Stimulated activated CD8-positive, alpha-beta memory T cell treated with anti-CD3 and anti-CD28 coated beads, Interleukin-15, amount 100 ng/mL, for 1 hour (primary cell): ENCODE results near the gene PCDH9.

Source experiments
- DNase-seq: peaks from one replicate; pipeline ENCODE4 v3.0.0-alpha.2; 2020; ENCODE audit warnings: low read depth

The PCDH9 gene

DNA sequence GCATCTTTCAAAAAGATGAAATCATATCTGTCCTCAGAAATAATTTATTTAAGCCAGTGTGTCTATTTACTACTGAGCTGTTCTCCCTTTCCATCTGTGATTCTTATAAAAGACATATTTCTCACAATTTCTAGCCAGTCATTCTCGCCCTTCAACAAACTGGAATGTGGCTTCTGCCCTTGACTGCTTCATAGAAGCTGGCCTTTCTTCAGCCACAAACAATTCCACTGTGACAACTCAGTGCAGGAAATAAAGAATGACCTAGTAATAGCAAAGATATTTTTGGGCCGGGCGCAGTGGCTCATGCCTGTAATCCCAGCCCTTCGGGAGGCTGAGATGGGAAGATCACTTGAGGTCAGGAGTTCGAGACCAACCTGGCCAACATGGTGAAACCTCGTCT lies 655.5 kb downstream of the PCDH9 start:
- no peak for DNase-seq

DNA sequence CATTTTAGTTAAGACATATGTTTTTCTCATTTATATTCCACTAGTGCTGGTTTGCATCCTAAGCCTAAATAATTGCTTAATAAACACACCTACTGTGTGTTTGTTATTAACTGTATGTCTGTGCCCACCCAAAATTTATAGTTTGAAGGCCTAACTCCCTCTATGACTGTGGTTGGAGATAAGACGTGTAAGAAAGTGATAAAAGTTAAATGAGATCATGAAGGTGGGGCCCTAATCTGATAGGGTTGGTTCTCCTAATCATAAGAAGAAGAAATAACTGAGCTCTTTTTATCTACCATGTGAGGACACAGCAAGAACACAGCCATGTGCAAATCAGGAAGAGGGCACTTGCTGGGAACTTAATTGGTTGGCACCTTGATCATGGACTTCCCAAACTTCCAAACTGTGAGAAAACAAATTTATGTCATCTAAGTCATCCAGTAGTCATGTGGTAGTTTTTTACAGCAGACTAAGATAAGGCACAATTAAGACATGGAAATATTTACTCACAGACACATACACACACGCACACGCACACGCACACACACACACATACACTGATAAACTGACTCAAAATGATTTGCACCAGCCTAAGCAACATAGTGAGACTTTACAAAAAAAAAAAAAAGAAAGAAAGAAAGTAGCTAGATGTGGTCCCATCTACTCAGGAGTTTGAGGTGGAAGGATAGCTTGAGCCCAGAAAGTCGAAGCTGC lies 662.1 kb downstream of the PCDH9 start:
- DNase-seq: no peak

DNA sequence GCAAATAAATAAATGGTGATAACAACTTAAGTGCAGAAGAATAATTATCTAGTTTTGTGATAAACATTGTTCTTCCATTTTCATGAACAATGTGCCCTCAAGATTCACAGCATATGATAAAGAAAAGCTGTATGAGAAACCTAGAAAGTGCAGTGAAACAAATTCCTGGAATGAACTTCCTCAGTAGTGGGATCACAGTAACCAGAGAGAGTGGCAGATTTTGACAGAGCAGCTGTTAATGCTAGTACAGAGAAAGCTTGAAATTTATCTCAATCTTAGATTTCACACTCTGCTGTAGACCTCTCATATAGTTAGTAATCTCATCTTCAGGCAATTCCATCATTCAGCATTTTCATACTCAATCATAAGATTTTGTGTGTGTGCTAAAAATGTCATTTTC lies 664.9 kb downstream of the PCDH9 start:
- no peak for DNase-seq

DNA sequence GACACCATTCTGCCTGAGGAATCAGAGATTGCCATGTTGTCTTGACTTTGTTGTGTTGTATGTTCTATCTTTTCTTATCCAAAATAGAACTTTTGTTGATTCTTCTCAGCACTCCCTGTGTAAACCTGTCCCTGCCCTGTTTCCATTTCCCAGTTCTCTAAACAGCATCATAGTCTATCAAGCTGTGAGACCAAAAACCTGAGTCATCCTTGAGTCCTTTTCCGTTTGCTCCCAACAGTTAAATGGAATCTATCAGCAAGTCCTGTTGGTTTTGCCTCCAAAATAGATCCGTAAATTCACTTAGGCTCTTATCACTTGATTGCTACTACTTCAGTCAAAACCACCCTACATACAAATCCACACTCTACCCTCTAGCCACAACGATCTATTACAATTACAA lies 667.1 kb downstream of the PCDH9 start:
- DNase-seq: no peak

DNA sequence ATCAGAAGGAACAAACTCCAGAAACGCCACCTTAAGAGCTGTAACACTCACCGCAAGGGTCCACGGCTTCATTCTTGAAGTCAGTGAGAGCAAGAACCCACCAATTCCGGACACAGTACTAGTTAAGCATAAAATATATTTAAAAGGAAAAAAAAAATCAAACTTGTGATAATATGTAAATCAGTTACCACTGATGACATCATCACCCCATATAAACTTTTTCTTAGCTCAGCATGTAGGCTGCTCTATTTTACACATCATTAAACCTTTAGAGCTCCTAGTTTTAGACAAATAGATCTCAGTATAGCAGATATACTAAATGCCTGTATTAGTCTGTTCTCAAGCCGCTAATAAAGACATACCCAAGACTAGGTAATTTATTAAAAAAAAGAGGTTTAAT lies 668.1 kb downstream of the PCDH9 start:
- no peak for DNase-seq

DNA sequence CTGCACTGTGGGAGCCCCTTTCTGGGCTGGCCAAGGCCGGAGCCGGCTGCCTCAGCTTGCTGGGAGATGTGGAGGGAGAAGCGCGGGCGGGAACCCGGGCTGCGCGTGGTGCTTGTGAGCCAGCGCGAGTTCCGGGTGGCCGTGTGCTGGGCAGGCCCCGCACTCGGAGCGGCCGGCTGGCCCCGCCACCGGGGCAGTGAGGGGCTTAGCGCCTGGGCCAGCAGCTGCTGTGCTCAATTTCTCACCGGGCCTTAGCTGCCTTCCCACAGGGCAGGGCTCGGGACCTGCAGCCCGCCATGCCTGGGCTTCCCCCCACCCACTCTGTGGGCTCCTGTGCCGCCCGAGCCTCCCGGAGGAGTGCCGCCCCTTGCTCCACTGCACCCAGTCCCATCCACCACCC lies 669.1 kb downstream of the PCDH9 start:
- DNase-seq: no peak

DNA sequence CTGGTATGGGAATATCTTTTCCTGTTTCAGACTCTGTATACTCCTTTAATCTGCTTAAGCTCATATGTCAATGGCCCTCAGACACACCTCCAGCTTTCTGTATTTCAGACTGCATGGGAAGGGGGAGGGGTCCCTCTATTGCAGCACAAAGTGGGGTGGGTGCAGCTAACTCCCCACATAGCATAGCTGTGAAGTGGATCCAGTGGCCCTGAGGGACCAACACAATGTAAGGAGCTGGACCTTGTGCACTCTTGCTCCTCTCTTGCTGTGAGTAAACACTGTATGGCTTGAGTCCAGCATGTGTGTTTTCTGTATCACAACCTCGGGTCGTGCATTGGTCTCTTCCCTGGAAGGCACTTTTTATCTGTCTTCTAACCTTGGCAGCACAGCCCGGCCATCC lies 669.9 kb downstream of the PCDH9 start:
- no peak for DNase-seq

DNA sequence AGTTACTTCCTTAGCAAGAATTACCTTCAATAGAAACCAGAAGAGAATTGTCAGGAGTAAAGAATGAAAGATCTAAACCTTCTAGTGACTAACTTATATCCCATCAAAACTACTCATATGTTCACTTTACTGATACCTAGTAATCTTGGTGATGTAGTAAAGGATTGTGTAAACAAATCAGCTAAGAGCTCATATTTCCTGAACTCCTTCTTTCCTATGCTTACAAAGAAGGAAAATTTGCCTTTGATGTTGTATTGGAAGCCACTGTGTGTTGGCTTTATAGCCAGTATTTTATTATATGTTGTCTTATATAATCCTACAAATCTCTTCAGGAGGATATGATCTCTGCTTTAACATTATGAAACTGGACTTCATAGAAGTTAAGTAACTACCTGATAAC lies 671.0 kb downstream of the PCDH9 start:
- DNase-seq: no peak

DNA sequence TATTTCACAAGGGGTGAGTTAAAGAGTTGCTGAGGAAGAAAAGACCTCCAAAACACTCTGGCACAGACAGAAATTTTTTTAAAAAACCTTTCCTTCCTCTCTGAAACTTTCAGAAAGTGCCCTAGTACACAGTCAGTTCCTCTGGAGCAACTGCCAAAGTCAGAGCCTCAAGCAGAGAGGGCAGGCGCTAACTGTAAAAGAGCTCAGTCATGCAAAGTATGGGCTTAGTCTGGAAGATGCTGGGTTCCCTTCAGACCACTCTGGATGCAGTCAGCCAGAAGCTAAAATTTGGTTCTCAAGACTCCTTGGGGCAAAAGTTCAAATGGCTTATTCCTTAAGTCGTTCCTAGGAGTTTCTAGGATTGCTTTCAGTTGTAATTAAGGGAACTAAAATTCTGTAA lies 671.6 kb downstream of the PCDH9 start:
- DNase-seq: no peak

DNA sequence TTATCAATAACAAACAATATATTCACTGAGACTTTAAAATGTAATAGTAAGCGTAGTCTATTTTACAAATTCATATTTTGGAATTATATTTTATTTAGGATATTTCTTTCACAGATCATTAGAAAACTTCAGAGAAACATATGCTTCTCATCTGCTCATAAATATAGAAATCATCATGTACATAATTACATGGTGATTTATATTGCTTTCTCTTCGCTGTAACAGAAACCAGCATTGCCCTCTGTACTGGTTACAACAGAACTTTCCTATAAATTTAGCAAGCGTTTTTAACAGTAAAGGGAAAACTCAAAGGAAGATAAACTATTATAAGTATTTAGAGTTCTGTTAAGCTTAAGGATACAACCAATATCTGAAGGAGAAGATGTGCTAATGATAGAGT lies 672.8 kb downstream of the PCDH9 start:
- no peak for DNase-seq

DNA sequence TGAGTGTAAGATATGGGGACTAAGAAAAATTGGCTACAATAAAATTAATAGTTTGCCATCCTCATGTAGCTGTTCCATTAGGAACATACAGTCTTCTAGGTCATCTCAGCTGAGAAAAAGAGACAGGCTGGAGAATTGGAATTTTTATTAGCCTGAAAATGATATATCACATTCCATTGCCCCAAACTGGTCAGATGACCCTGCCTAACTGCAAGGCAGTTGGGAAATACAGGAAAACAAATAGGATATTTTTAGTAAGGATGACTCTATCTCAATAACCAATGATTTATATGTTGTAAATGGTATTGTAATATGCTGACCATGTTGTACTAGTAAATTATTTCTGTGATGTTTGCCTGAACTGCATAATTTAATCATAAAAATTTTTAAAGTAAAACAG lies 673.8 kb downstream of the PCDH9 start:
- DNase-seq: no peak

DNA sequence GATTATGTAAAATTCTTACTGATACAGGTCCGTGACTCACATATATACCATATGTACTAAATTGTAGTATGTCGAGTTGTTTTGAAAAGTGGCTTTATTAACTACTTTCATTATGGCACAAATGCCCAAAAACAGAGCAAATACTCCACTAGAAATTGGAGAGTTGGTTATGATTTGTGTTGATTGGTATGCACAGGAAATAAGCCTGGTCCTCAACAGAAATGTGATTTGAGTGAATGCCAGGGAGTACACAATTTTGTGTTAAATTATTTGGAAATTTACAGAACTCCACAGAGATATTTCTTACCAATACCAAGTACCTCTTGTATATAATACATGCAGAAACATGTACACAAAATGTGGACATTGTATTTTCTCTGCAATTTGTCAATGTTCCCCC lies 676.7 kb downstream of the PCDH9 start:
- DNase-seq: no peak

DNA sequence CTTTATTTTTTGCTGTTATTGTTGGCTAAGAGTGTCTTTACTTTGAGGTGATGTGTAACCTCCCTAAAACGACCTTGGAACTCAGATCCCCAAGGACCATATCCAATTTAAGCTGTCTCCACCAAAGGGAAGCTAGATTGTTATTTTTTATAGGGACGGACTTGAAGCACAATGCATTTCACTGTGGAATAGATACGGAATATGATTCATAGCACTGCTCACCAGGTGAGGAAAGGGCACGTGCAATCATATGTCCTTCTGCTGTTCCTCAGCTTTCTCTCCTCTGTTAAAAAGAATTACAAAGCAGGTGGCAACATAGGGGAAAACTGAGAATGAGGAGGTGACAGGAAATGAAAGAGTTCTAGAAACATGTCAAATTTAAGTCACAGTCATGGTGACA lies 679.0 kb downstream of the PCDH9 start:
- no peak for DNase-seq

DNA sequence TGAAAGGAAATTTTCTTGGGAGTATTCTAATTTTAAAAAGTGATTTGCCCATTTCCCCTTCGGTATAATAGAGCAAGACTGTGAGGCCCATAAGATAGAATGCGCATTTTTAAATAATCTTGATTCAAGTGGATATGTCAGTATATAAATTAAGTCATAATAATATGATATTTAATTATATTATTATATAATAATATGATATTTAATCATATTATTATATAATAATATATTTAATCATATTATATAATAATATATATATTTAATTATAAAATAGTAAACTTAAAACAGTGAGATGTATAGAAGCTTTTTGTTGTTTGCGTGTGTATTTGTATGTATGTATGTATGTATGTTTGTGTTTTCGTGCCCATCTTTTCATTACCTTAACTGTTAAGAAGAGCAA lies 682.5 kb downstream of the PCDH9 start:
- no peak for DNase-seq

DNA sequence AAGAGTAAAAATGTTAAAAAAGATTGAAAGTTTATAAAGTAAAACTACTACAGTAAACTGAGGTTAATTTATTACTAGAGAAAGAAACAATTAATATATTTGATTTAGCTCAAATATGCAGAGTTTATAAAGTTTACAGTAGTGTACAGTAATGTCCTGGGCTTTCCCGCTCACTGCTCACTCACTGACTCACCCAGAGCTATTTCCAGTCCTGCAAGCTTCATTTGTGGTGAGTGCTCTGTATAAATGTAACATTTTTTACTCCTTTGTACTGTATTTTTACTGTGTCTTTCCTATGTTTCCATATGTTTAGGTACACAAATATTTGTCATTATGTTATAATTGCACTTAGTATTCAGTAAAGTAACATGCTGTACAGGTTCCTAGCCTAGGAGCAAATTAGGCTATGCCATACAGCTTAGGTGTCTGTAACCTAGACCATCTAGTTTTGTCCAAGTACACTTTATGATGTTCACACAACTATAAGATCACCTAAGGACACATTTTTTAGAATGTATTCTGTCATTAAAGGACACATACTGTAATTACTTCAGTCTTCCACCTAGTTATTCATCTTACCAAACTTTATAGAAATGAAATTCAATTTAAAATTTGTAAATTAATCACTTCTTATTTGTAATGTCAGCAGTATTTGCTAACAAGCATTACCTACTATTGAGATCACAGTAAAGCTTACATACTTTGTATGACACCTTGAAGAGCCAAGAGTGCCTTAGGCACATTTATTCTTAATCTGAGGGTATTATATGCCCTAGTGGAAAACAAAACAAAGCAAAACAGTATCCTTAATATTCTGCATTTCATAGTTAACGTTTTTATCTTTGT lies 683.4 kb downstream of the PCDH9 start:
- no peak for DNase-seq

DNA sequence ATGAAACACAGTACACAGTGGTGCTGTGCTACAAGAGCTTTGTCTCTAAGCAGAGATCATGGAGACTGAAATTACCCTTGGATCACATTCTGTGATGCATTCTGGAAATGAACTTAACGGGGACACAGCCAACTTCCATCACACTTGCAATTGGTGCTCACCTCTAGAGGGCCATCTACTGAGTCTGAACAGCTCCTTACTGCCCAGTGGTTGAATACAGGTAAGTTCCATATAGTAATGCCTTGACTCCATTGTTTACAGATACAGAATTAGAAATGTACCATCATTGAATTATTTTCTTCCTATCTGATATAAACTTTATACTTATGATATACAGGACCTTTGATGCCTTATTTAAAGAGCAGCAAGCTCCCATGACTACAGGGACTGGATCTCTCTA lies 686.4 kb downstream of the PCDH9 start:
- DNase-seq: no peak

DNA sequence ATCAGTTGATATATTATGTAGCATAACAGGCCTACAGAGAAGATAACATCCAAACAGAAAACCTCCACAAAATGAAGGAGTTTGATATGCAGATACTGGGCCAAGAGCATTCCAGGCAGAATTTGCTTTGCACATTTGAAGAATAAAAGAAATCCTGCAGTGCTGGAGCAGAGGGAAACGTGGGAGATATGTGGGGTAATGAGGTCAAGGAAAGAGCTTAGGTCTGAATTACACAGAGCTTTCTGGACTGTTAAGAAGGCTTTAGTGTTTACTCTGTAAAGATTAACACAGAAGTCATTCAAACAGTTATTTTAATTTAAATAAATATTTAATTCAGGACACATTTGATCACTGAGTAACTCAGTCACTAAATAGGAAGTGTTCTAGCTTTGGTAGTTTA lies 692.7 kb downstream of the PCDH9 start:
- DNase-seq: no peak

DNA sequence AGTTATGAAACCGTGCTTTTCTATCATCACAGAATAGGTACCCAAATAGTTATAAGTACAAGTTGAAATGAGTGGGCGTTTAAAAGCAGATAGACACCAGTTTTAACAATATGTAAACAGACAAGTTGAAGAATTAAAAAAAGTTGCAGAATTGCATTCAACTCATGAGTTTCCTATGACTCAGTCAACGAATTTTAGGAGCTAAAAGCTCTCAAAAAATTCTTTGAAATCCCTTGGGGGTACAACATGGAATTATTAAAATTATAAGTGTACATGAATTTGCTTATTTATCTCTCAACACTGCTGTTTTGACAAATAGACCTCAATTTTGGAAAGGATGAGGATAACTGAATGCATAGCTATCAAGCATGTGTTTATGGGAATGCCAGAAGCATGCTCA lies 693.4 kb downstream of the PCDH9 start:
- DNase-seq: no peak

DNA sequence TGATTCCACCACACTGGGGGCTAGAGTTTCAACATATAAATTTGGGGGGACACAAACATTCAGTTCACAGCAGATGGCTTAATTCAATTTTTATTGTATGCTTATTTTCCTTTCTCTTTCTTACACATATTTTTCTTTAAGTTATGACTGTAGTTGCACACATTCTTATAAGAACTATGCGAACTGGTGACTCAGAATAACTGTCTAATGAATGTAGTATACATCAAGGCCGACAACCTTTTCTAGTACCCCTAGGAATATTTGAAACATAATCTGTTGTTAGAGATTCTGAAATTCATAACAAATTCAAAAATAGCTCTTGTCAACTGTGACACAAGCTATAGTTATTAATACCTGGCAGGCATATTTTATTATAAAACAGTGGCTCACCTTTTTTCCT lies 695.6 kb downstream of the PCDH9 start:
- no peak for DNase-seq

DNA sequence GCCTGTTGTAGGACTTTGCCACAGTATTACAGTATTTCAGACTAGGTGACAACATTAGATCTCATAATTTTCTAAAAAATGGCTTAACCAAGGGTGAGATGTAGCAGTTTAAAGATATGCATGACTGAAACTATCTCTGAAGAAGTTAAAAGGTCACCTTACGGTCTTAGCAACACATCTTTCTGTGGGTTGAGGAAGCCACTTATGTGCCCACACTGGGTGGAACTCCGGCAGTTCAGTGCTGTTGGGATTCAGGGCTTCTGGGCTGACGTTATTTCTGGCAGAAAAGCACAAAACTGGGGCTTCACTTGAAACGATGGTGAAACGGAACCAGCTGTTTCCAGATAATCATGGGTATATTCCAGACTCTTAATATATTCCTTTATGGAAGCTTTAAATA lies 697.3 kb downstream of the PCDH9 start:
- DNase-seq: no peak

DNA sequence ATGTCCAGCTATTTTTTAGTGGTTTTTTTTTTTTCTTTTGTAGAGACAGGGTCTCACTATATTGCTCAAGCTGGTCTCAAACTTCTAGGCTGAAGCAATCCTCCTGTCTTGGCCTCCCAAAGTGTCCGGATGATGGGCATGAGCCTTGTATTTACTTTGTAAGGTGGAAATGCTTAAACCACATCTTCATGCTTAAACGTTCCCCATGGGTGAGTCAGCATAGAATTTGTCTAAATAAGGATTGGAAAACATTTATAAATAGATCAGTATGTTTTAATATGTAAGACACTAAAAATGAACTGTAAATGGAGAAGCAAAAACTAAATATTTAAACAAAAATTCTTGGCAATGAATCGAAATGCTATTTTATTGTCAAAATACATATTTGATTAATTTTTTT lies 698.0 kb downstream of the PCDH9 start:
- no peak for DNase-seq

DNA sequence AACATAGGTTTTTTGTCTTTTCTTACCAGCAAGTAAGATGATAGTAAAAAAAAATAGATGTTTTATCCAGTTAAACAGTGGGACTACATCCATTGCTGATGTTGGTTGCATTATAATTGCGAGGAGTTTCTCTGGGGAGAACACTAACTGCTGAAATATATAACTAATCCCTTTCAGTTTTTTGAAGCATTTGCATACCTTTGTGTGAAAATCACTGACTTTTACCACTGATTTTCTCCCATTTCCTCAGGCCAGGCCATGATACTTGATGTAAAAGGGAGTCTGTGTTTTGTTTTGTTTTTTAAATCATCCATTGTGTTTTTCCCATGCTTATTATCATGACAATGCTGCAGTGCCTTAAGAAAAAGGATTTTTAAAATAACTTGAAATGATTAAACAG lies 699.5 kb downstream of the PCDH9 start:
- no peak for DNase-seq

DNA sequence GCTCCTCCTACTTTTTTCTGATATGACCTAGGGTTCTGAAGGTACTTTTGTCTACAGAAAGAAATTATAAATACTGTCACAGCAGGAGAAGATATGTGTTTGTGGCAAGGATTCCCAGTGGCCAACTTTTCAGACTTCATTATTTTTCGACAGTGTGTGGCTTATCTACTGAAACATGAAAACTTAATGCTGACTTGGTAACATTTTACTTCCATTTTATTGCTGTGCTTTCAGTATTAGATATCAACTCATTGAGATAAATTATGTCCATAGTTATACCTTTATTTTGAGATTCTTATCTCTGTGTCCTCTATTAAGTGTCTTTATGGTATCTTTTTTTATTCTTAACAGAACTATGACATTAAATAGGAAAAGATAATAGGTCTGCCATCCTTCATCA lies 700.0 kb downstream of the PCDH9 start:
- no peak for DNase-seq
